ENCODE results near the gene FCER2.

The FCER2 gene

GRCh38 chr19:7706188-7706954 lies 4.4 kb upstream of the FCER2 start:
- Histone ChIP-seq H3K9me3 (replicated peaks; ENCODE audit: insufficient read depth, low read length) (no peaks in the 10 kb centered on the region), H3K27me3 (replicated peaks; ENCODE audit: insufficient read depth, low read length) (peaks cover 89% of the 10 kb centered on the region), H3K4me3 (ENCODE audit: low read length) (no peak overlapping the region), H3K36me3 (replicated peaks; ENCODE audit: insufficient read depth, low read length) (no peaks in the 10 kb centered on the region), H3K27ac (ENCODE audit: low read length) (no peak overlapping the region), H3K9me2 (replicated peaks; ENCODE audit: insufficient read depth, low read length) (no peaks in the 10 kb centered on the region), H3K9ac (ENCODE audit: low read length) (no peak overlapping the region), H3K79me2 (ENCODE audit: low read length) (no peaks in the 10 kb centered on the region), H2AFZ (ENCODE audit: low read length) (no peak overlapping the region), H3K4me1 (ENCODE audit: low read length) (no peaks in the 10 kb centered on the region), H4K20me1 (ENCODE audit: insufficient read depth, low read length) (no peaks in the 10 kb centered on the region), H3K4me2 (ENCODE audit: low read depth, low read length) (no peak overlapping the region), H3F3A (ENCODE audit: insufficient read depth, low read length) (no peaks in the 10 kb centered on the region)
- no peak for TF ChIP-seq CTCF (IDR thresholded peaks at IDR 0.05; ENCODE audit: low read length)
- no peak for TF ChIP-seq EZH2 (optimal IDR thresholded peaks at IDR 0.05; ENCODE audit: low read depth, low read length)
- TF ChIP-seq EZH2phosphoT487 (IDR thresholded peaks at IDR 0.05; ENCODE audit: low read length) = no peak
- DNase-seq = no peak

DNA sequence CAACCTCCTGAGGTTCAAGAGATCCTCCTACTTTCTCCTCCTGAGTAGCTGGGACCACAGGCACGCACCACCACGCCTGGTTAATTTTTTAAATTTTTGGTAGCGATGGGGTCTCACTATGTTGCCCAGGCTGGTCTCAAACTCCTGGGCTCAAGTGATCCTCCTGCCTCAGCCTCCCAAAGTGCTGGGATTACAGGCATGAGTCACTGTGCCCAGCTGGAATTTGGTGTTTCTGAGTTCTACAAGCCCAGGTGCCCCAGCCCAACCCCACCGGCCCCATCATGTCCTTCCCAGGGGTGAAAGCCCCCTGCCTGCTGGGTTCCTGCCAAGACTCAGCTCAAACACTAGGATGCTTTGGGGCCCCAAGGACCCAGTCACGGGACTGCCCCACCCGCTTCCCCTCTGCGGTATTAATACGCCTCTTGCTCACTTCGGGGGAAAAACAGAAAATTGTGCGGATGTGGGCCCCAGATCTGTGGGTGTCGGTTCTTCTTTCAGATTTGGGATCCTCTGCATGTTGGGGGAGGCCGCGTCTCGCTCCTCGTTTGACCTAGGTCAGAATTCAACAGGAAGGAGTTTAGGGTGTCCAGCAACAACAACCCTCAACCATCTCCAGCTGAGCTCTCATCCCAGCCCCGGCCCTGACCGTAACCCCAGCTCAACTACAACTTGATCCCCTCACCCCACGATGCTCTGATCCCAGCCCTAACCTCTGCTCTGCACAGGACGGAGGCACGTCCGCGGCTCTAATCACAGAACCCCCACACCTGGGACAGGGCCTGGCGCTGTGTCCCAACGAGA lies 3.7 kb upstream of the FCER2 start:
- no peaks in the 10 kb centered on the region for H3K79me2 ChIP-seq (ENCODE audit: low read length)
- H3K36me3 ChIP-seq (replicated peaks; ENCODE audit: insufficient read depth, low read length) = no peaks in the 10 kb centered on the region
- no peaks in the 10 kb centered on the region for H3K9me3 ChIP-seq (replicated peaks; ENCODE audit: insufficient read depth, low read length)
- H3K9ac ChIP-seq (ENCODE audit: low read length) = no peak overlapping the region
- no peaks in the 10 kb centered on the region for H4K20me1 ChIP-seq (ENCODE audit: insufficient read depth, low read length)
- H3K27me3 ChIP-seq (replicated peaks; ENCODE audit: insufficient read depth, low read length) = peaks cover 85% of the 10 kb centered on the region
- H2AFZ ChIP-seq (ENCODE audit: low read length) = no peak overlapping the region
- H3K4me1 ChIP-seq (ENCODE audit: low read length) = no peaks in the 10 kb centered on the region
- no peak overlapping the region for H3K27ac ChIP-seq (ENCODE audit: low read length)
- no peaks in the 10 kb centered on the region for H3F3A ChIP-seq (ENCODE audit: insufficient read depth, low read length)
- no peak overlapping the region for H3K4me3 ChIP-seq (ENCODE audit: low read length)
- H3K9me2 ChIP-seq (replicated peaks; ENCODE audit: insufficient read depth, low read length) = no peaks in the 10 kb centered on the region
- TF ChIP-seq EZH2 (optimal IDR thresholded peaks at IDR 0.05; ENCODE audit: low read depth, low read length) (no peak), EZH2phosphoT487 (IDR thresholded peaks at IDR 0.05; ENCODE audit: low read length) (no peak), CTCF (IDR thresholded peaks at IDR 0.05; ENCODE audit: low read length) (no peak)
- DNase-seq = no peak
- H3K4me2 ChIP-seq (ENCODE audit: low read depth, low read length) = no peak overlapping the region; the same call in 1 of the 2 replicates

GRCh38 chr19:7704280-7705060 lies 2.5 kb upstream of the FCER2 start:
- no peaks in the 10 kb centered on the region for H3K4me1 ChIP-seq (ENCODE audit: low read length)
- no peaks in the 10 kb centered on the region for H3K9me3 ChIP-seq (replicated peaks; ENCODE audit: insufficient read depth, low read length)
- no peak for DNase-seq
- no peaks in the 10 kb centered on the region for H3K9me2 ChIP-seq (replicated peaks; ENCODE audit: insufficient read depth, low read length)
- H3K36me3 ChIP-seq (replicated peaks; ENCODE audit: insufficient read depth, low read length) = no peaks in the 10 kb centered on the region
- H3K27me3 ChIP-seq (replicated peaks; ENCODE audit: insufficient read depth, low read length) = peaks cover 84% of the 10 kb centered on the region
- no peaks in the 10 kb centered on the region for H4K20me1 ChIP-seq (ENCODE audit: insufficient read depth, low read length)
- H3K4me2 ChIP-seq (ENCODE audit: low read depth, low read length) = no peak overlapping the region
- H3K79me2 ChIP-seq (ENCODE audit: low read length) = no peaks in the 10 kb centered on the region
- no peak for TF ChIP-seq CTCF (IDR thresholded peaks at IDR 0.05; ENCODE audit: low read length)
- no peak overlapping the region for H3K9ac ChIP-seq (ENCODE audit: low read length)
- H3F3A ChIP-seq (ENCODE audit: insufficient read depth, low read length) = no peaks in the 10 kb centered on the region
- H2AFZ ChIP-seq (ENCODE audit: low read length) = no peak overlapping the region
- H3K27ac ChIP-seq (ENCODE audit: low read length) = no peak overlapping the region
- no peak overlapping the region for H3K4me3 ChIP-seq (ENCODE audit: low read length)
